ENCODE data around the gene MVB12B.

Gene MVB12B

DNA sequence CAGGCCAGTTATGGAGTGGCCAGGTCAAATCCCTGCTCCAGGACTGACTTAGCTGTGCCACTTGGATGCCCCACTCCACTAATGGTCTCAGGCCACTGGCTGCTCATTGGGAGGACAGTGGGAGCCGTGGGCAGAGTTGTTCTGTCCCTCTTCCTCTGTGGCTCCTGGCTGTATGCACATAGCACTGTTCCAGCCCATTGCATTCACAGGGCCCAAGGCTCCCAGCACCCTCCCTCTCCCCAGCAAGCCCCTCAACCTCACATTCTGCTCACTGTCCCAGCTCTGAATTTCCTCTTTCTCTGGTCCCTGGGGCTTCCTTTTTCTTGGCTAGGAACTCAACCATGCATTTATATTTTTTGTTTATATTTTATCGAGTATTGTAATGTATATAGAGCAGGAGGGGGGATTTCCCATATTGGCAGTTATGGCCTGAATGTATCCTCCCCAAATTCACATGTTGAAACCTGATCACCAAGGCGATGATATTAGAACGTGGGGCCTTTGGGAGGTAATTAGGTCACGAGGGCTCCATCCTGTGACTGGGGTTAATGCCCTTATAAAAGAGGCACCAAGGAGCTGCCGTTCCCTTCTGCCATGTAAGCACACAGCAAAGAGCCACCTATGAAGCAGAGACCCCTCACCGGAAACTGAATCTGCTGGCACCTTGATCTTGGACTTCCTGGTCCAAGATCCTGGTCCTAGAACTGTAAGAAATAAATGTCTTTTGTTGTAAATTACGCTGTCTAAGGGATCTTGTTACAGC, 17.0 kb upstream of the MVB12B start:
- H3K27me3 ChIP-seq (ENCODE audit: insufficient read depth, low read length, poor library complexity, severe bottlenecking): no peaks in the 10 kb centered on the region
- no peaks in the 10 kb centered on the region for H3F3A ChIP-seq (ENCODE audit: low read depth)
- no peak overlapping the region for H3K9ac ChIP-seq (ENCODE audit: low read depth, low read length, poor library complexity, severe bottlenecking)
- H3K4me1 ChIP-seq (ENCODE audit: insufficient read depth, low read length, poor library complexity, severe bottlenecking): peaks cover 6% of the 10 kb centered on the region
- H3K79me2 ChIP-seq (ENCODE audit: insufficient read depth, low read length): no peaks in the 10 kb centered on the region
- H3K9me3 ChIP-seq (ENCODE audit: insufficient read depth, low read depth, low read length): no peaks in the 10 kb centered on the region
- no peak overlapping the region for H3K4me3 ChIP-seq (ENCODE audit: low read length, poor library complexity, severe bottlenecking)
- no peaks in the 10 kb centered on the region for H3K9me2 ChIP-seq (replicated peaks; ENCODE audit: low read depth, low read length)
- H3K4me2 ChIP-seq (ENCODE audit: low read depth, low read length, poor library complexity, severe bottlenecking): no peak overlapping the region
- no peaks in the 10 kb centered on the region for H3K36me3 ChIP-seq (ENCODE audit: insufficient read depth, low read length)
- no peak overlapping the region for H2AFZ ChIP-seq (ENCODE audit: low read length)
- TF ChIP-seq EZH2phosphoT487 (IDR thresholded peaks at IDR 0.05; ENCODE audit: borderline replicate concordance): no peak
- no peak for TF ChIP-seq CTCF (conservative IDR thresholded peaks at IDR 0.05; ENCODE audit: low read length)
- H4K20me1 ChIP-seq (ENCODE audit: insufficient read depth, low read length, poor library complexity, severe bottlenecking): no peaks in the 10 kb centered on the region

GRCh38 chr9:126312584-126313551, 13.8 kb upstream of the MVB12B start:
- Histone ChIP-seq H3K79me2 (ENCODE audit: insufficient read depth, low read length) (no peaks in the 10 kb centered on the region), H3F3A (ENCODE audit: low read depth) (no peaks in the 10 kb centered on the region), H3K4me3 (ENCODE audit: low read length, poor library complexity, severe bottlenecking) (no peak overlapping the region), H3K27me3 (ENCODE audit: insufficient read depth, low read length, poor library complexity, severe bottlenecking) (no peaks in the 10 kb centered on the region), H3K9me3 (ENCODE audit: insufficient read depth, low read depth, low read length) (no peaks in the 10 kb centered on the region), H3K9ac (ENCODE audit: low read depth, low read length, poor library complexity, severe bottlenecking) (no peak overlapping the region), H3K4me2 (ENCODE audit: low read depth, low read length, poor library complexity, severe bottlenecking) (no peak overlapping the region), H3K9me2 (replicated peaks; ENCODE audit: low read depth, low read length) (no peaks in the 10 kb centered on the region), H4K20me1 (ENCODE audit: insufficient read depth, low read length, poor library complexity, severe bottlenecking) (no peaks in the 10 kb centered on the region), H3K36me3 (ENCODE audit: insufficient read depth, low read length) (no peaks in the 10 kb centered on the region), H2AFZ (ENCODE audit: low read length) (no peak overlapping the region), H3K4me1 (ENCODE audit: insufficient read depth, low read length, poor library complexity, severe bottlenecking) (peaks cover 9% of the 10 kb centered on the region)
- TF ChIP-seq CTCF (conservative IDR thresholded peaks at IDR 0.05; ENCODE audit: low read length) (no peak), EZH2phosphoT487 (IDR thresholded peaks at IDR 0.05; ENCODE audit: borderline replicate concordance) (no peak)

DNA sequence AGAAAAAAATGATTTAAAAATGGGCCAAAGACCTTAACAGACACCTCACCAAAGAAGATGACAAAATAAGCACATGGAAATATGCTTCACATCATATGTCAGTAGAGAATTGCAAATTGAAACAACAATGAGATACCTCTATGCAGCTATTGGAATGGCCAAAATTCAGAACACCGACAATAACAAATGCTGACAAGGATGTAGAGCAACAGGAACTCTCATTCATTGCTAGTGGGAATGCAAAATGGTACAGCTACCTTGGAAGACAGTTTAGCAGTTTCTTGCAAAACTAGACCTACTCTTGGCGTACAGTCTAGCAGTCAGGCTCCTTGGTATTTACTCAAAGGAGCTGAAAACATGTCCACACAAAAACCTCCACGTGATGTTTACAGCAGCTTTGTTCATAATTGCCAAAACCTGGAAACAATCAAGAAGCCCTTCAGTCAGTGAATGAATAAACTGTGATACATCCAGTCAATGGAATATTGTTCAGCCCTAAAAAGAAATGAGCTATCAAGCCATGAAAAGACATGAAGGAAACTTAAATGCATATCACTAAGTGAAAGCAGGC, 10.5 kb upstream of the MVB12B start:
- no peak overlapping the region for H3K9ac ChIP-seq (ENCODE audit: low read depth, low read length, poor library complexity, severe bottlenecking)
- no peaks in the 10 kb centered on the region for H3K36me3 ChIP-seq (ENCODE audit: insufficient read depth, low read length)
- H3K4me3 ChIP-seq (ENCODE audit: low read length, poor library complexity, severe bottlenecking): no peak overlapping the region
- no peaks in the 10 kb centered on the region for H3K9me3 ChIP-seq (ENCODE audit: insufficient read depth, low read depth, low read length)
- no peak overlapping the region for H2AFZ ChIP-seq (ENCODE audit: low read length)
- no peaks in the 10 kb centered on the region for H3K9me2 ChIP-seq (replicated peaks; ENCODE audit: low read depth, low read length)
- no peak overlapping the region for H3K4me2 ChIP-seq (ENCODE audit: low read depth, low read length, poor library complexity, severe bottlenecking)
- H4K20me1 ChIP-seq (ENCODE audit: insufficient read depth, low read length, poor library complexity, severe bottlenecking): no peaks in the 10 kb centered on the region
- H3F3A ChIP-seq (ENCODE audit: low read depth): no peaks in the 10 kb centered on the region
- H3K79me2 ChIP-seq (ENCODE audit: insufficient read depth, low read length): no peaks in the 10 kb centered on the region
- TF ChIP-seq EZH2phosphoT487 (IDR thresholded peaks at IDR 0.05; ENCODE audit: borderline replicate concordance): no peak
- TF ChIP-seq CTCF (conservative IDR thresholded peaks at IDR 0.05; ENCODE audit: low read length): no peak
- H3K27me3 ChIP-seq (ENCODE audit: insufficient read depth, low read length, poor library complexity, severe bottlenecking): no peaks in the 10 kb centered on the region
- H3K4me1 ChIP-seq (ENCODE audit: insufficient read depth, low read length, poor library complexity, severe bottlenecking): peaks cover 25% of the 10 kb centered on the region

Data from Loucy (cell line).